ENCODE results near the gene TBCD. TPM values are rescaled to one million over a fixed set of nuclear protein-coding genes. Genes with fewer than 3 reads are reported as not detected.
"Not testable (repeated sequence)": the region's sequence is repeated elsewhere in the genome, so short reads cannot be mapped to it uniquely, and the experiment has no call there.

The TBCD gene
- total and polyA plus RNA-seq, 12 donors, result 25.6 to 240 (median 66.2) TPM

DNA sequence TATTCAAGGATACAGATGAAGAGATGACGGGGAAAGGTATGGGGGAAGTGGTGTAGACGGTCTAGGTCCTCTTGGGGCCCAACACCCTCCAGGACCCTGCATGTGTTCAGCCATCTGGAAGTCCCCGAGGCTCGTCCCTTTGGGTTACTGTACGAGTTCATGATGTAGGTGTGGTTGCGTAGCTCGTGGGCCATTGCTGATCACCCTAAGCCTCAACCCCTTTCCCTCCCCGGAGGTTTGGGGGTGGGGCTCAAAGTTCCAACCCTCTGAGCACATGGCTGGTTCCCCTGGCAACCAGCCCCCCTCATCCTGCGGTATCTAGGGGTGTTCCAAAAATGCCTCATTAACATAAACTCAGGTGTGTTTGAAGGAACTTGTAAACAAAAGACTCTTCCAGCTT, 228.8 kb downstream of the TBCD start:
- Histone ChIP-seq H3K4me3 (no peak overlapping the region), H3K27ac (no peak overlapping the region), H3K36me3 (replicated peaks in 1 of 2) (no peaks in the 10 kb centered on the region), H3K4me1 (replicated peaks in 1 of 2) (no peaks in the 10 kb centered on the region), H3K27me3 (no peaks in the 10 kb centered on the region), H3K9me3 (replicated peaks in 1 of 3) (no peaks in the 10 kb centered on the region)
- DNase-seq, result peak in 1 of 7 donors; percentile 27
- 79 to 84% (median 81%) methylated on average over 9 of the region's 9 CpGs for WGBS, 4 donors
- intact Hi-C loops (cut with DNase I), result no loop called here
- TF ChIP-seq POLR2A (IDR thresholded peaks at IDR 0.05), result no peak
- TF ChIP-seq, protein P1, sequence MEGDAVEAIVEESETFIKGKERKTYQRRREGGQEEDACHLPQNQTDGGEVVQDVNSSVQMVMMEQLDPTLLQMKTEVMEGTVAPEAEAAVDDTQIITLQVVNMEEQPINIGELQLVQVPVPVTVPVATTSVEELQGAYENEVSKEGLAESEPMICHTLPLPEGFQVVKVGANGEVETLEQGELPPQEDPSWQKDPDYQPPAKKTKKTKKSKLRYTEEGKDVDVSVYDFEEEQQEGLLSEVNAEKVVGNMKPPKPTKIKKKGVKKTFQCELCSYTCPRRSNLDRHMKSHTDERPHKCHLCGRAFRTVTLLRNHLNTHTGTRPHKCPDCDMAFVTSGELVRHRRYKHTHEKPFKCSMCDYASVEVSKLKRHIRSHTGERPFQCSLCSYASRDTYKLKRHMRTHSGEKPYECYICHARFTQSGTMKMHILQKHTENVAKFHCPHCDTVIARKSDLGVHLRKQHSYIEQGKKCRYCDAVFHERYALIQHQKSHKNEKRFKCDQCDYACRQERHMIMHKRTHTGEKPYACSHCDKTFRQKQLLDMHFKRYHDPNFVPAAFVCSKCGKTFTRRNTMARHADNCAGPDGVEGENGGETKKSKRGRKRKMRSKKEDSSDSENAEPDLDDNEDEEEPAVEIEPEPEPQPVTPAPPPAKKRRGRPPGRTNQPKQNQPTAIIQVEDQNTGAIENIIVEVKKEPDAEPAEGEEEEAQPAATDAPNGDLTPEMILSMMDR (IDR thresholded peaks at IDR 0.05), result no peak

DNA sequence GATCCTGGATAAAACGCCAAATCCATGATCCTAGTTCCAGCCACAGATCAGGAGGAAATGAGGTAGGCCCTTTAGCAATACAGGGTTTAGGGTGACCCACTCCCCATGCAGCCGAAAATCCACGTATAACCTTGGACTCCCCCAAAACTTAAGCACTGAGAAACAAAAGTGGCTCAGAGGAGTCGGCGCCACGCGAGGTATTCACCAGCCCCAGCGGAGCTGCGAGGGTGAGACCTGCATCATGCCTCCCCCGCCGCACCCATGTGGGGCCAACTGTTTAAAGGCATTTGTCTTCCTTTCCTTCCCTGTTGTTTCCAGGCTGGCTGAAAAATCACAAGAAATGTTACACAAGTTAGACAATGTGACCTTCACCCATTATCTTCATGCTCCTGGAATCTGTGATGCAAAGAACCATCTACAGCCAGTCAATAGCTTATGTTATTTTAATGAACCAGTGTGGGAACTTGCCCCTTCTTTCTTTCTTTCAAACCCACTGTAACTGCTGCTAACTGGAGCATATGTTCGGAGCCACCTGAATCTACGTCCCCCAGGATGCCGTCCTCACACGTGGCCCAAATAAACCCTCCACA, 229.4 kb downstream of the TBCD start:
- DNase-seq, result peak in 1 of 7 donors; percentile 17
- Histone ChIP-seq H3K4me3 (no peak overlapping the region), H3K4me1 (replicated peaks in 1 of 2) (no peaks in the 10 kb centered on the region), H3K27ac (no peak overlapping the region), H3K27me3 (no peaks in the 10 kb centered on the region), H3K36me3 (replicated peaks in 1 of 2) (no peaks in the 10 kb centered on the region), H3K9me3 (replicated peaks in 1 of 3) (no peaks in the 10 kb centered on the region)
- 85 to 93% (median 88%) methylated on average over 15 of the region's 15 CpGs for WGBS, 4 donors
- intact Hi-C loops (cut with DNase I), result no loop called here
- TF ChIP-seq POLR2A (IDR thresholded peaks at IDR 0.05), result no peak
- TF ChIP-seq, protein P1 (IDR thresholded peaks at IDR 0.05), result no peak

DNA sequence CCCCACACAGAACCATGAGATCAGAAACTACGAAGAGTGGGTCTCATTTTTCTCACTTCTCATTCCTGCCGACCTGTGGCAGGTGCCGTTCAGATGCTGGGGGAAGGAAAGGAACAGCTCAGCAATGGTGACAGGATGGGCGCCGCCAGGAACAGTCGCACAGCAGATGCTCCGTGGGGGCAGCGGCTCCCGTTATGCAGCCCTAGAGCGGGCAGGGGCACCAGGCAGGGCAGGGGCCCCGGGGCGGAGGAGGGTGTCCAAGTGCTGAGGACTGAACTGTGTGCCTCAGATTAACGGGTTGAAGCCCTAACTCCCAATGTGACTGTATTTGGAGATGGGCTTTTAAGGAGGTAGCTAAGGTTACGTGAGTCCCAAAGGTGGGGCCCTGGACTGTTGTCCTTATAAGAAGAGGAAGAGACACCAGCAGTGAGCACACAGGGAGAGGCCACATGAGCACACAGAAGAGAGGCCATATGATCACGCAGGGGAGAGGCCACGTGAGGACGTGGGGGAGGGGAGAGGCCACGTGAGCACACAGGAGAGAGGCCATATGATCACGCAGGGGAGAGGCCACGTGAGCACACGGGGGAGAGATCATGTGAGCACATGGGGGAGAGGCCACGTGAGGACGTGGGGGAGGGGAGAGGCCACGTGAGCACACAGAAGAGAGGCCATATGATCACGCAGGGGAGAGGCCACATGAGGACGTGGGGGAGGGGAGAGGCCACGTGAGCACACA, 231.8 kb downstream of the TBCD start:
- Histone ChIP-seq H3K9me3 (replicated peaks in 1 of 3) (no peaks in the 10 kb centered on the region), H3K4me1 (replicated peaks in 1 of 2) (no peaks in the 10 kb centered on the region), H3K4me3 (no peak overlapping the region), H3K27me3 (no peaks in the 10 kb centered on the region), H3K36me3 (replicated peaks in 1 of 2) (no peaks in the 10 kb centered on the region), H3K27ac (no peak overlapping the region)
- no peak for TF ChIP-seq POLR2A (IDR thresholded peaks at IDR 0.05)
- TF ChIP-seq, protein P1 (IDR thresholded peaks at IDR 0.05), result no peak
- 87 to 94% (median 92%) methylated on average over 26 to 27 of the region's 27 CpGs for WGBS, 4 donors
- peak in 1 of 7 donors; percentile 21 for DNase-seq
- intact Hi-C loops (cut with DNase I), result no loop called here

DNA sequence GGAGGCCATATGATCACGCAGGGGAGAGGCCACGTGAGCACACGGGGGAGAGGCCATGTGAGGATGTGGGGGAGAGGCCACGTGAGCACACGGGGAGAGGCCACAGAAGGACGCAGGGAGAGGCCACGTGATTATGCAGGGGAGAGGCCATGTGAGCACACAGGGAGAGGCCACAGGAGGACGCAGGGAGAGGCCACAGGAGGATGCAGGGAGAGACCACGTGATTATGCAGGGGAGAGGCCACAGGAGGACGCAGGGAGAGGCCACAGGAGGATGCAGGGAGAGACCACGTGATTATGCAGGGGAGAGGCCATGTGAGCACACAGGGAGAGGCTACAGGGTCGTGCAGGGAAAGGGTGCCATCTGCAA, 232.4 kb downstream of the TBCD start:
- H3K27me3 ChIP-seq; H3K4me1 ChIP-seq (replicated peaks in 1 of 2); H3K4me3 ChIP-seq; H3K36me3 ChIP-seq (replicated peaks in 1 of 2); intact Hi-C loops (cut with DNase I); H3K27ac ChIP-seq; H3K9me3 ChIP-seq (replicated peaks in 1 of 3); DNase-seq: not testable (repeated sequence)
- 70 to 90% (median 80%) methylated on average over 12 of the region's 12 CpGs for WGBS, 4 donors
